H9 (cell line): ENCODE results near the gene NCOR2. TPM values are rescaled to one million over a fixed set of nuclear protein-coding genes. Genes with fewer than 3 reads are reported as not detected.

ENCODE experiments used
- DNase-seq: peaks from one replicate; pipeline ENCODE4 v3.0.0-alpha.2; 2017
- H2AFZ ChIP-seq: one replicate; pipeline ENCODE4 v1.6.1; 2013; ENCODE audit warnings: mild to moderate bottlenecking, low read length, control low read depth, moderate library complexity
- H2AK5ac ChIP-seq: 2 replicates; pipeline ENCODE4 v1.6.1; 2013; ENCODE audit warnings: low read length, control low read depth, mixed read lengths; ENCODE audit not compliant: insufficient read length
- H2BK120ac ChIP-seq: one replicate; pipeline ENCODE4 v1.6.1; 2013; ENCODE audit warnings: low read depth, mild to moderate bottlenecking, low read length, control low read depth, inconsistent platforms; ENCODE audit not compliant: poor library complexity, severe bottlenecking
- H2BK12ac ChIP-seq: 2 replicates; pipeline ENCODE4 v1.6.1; 2013; ENCODE audit warnings: low read length, control low read depth, mixed read lengths, low read depth; ENCODE audit not compliant: insufficient read length
- H2BK15ac ChIP-seq: 2 replicates; pipeline ENCODE4 v1.6.1; 2013; ENCODE audit warnings: low read depth, low read length, control low read depth
- H2BK20ac ChIP-seq: one replicate; pipeline ENCODE4 v1.6.1; 2013; ENCODE audit warnings: low read depth, mild to moderate bottlenecking, low read length, control low read depth, inconsistent platforms; ENCODE audit not compliant: poor library complexity, severe bottlenecking
- H2BK5ac ChIP-seq: 2 replicates; pipeline ENCODE4 v1.6.1; 2013; ENCODE audit warnings: low read length, control low read depth, mixed read lengths; ENCODE audit not compliant: insufficient read length
- H3K14ac ChIP-seq: 2 replicates; pipeline ENCODE4 v1.6.1; 2013; ENCODE audit warnings: low read length, control low read depth; ENCODE audit not compliant: insufficient read depth
- H3K18ac ChIP-seq: 2 replicates; pipeline ENCODE4 v1.6.1; 2013; ENCODE audit warnings: low read depth, mild to moderate bottlenecking, mixed read lengths, low read length, control low read depth; ENCODE audit not compliant: insufficient read length
- H3K23ac ChIP-seq: 2 replicates; pipeline ENCODE4 v1.6.1; 2013; ENCODE audit warnings: low read length, control low read depth, mixed read lengths, low read depth; ENCODE audit not compliant: insufficient read length
- H3K23me2 ChIP-seq: 2 replicates; pipeline ENCODE4 v1.6.1; 2013; ENCODE audit warnings: low read depth, mild to moderate bottlenecking, mixed read lengths, low read length, control low read depth; ENCODE audit not compliant: insufficient read length, poor library complexity, severe bottlenecking
- H3K27ac ChIP-seq: 2 replicates; pipeline ENCODE4 v1.5.1; 2013; ENCODE audit warnings: low read length, control low read depth, mixed read lengths, low read depth; ENCODE audit not compliant: insufficient read length
- H3K27me3 ChIP-seq: 2 replicates; pipeline ENCODE4 v1.6.1; 2013; ENCODE audit warnings: low read length, control low read depth, inconsistent platforms; ENCODE audit not compliant: insufficient read depth
- H3K4ac ChIP-seq: 2 replicates; pipeline ENCODE4 v1.6.1; 2013; ENCODE audit warnings: low read depth, mild to moderate bottlenecking, control low read depth, inconsistent platforms, low read length, moderate library complexity
- H3K4me1 ChIP-seq: 2 replicates; pipeline ENCODE4 v1.6.1; 2013; ENCODE audit warnings: low read length, control low read depth, inconsistent platforms; ENCODE audit not compliant: insufficient read depth
- H3K4me2 ChIP-seq: 2 replicates; pipeline ENCODE4 v1.6.1; 2013; ENCODE audit warnings: low read length, control low read depth, mixed read lengths; ENCODE audit not compliant: insufficient read length, insufficient read depth
- H3K56ac ChIP-seq: 2 replicates; pipeline ENCODE4 v1.6.1; 2013; ENCODE audit warnings: low read depth, mild to moderate bottlenecking, mixed read lengths, low read length, control low read depth; ENCODE audit not compliant: insufficient read length
- H3K79me1 ChIP-seq: 2 replicates; pipeline ENCODE4 v1.6.1; 2013; ENCODE audit warnings: low read depth, mild to moderate bottlenecking, moderate library complexity, low read length, control low read depth, inconsistent platforms; ENCODE audit not compliant: insufficient read depth, poor library complexity, severe bottlenecking
- H3K79me2 ChIP-seq: 2 replicates; pipeline ENCODE4 v1.6.1; 2013; ENCODE audit warnings: low read length, control low read depth, inconsistent platforms; ENCODE audit not compliant: insufficient read depth
- H3K9ac ChIP-seq: 2 replicates; pipeline ENCODE4 v1.6.1; 2013; ENCODE audit warnings: low read length, control low read depth, mixed read lengths; ENCODE audit not compliant: insufficient read length; ENCODE audit errors: extremely low read depth
- H3K9me3 ChIP-seq: one replicate; pipeline ENCODE4 v1.6.1; 2013; ENCODE audit warnings: low read depth, low read length, inconsistent platforms; ENCODE audit not compliant: control insufficient read depth
- H3T11ph ChIP-seq: one replicate; pipeline ENCODE4 v1.6.1; 2013; ENCODE audit warnings: mild to moderate bottlenecking, low read length, control low read depth, inconsistent platforms
- H4K20me1 ChIP-seq: one replicate; pipeline ENCODE4 v1.6.1; 2013; ENCODE audit not compliant: control insufficient read depth, insufficient read length, insufficient read depth
- H4K5ac ChIP-seq: 2 replicates; pipeline ENCODE4 v1.6.1; 2013; ENCODE audit warnings: low read depth, mild to moderate bottlenecking, mixed read lengths, low read length, control low read depth; ENCODE audit not compliant: insufficient read length
- H4K8ac ChIP-seq: replicated peaks from 2 replicates; pipeline ENCODE4 v1.6.1; 2013; ENCODE audit warnings: low read length, control low read depth, mixed read lengths, low read depth; ENCODE audit not compliant: insufficient read length
- H4K91ac ChIP-seq: 2 replicates; pipeline ENCODE4 v1.6.1; 2013; ENCODE audit warnings: low read depth, mild to moderate bottlenecking, moderate library complexity, mixed read lengths, low read length, control low read depth; ENCODE audit not compliant: insufficient read length
- H3K27ac Mint-ChIP-seq, 3 experiments: 2 replicates in 2 of 3; 3 replicates in 1 of 3; pipeline ENCODE4 v1.8.0; 2020 to 2021; ENCODE audit warnings: mixed read lengths in 3 of 3, mild to moderate bottlenecking in 1 of 3, moderate library complexity in 1 of 3
- H3K27me3 Mint-ChIP-seq: 2 replicates; pipeline ENCODE4 v1.8.0; 2021; ENCODE audit warnings: low read depth, mild to moderate bottlenecking, moderate library complexity, mixed read lengths
- H3K36me3 Mint-ChIP-seq, 3 experiments: 2 replicates in 2 of 3; 3 replicates in 1 of 3; pipeline ENCODE4 v1.8.0; 2020 to 2021; ENCODE audit warnings: low read depth in 3 of 3, mixed read lengths in 3 of 3; ENCODE audit not compliant: insufficient read depth in 1 of 3
- H3K4me1 Mint-ChIP-seq, 2 experiments: 2 replicates each; pipeline ENCODE4 v1.8.0; 2020; ENCODE audit warnings: mixed read lengths in 2 of 2
- H3K4me3 Mint-ChIP-seq, 2 experiments: 2 replicates in 1 of 2; 3 replicates in 1 of 2; pipeline ENCODE4 v1.8.0; 2020 to 2021; ENCODE audit warnings: mild to moderate bottlenecking in 2 of 2, mixed read lengths in 2 of 2, moderate library complexity in 1 of 2
- H3K9me3 Mint-ChIP-seq, 2 experiments: 2 replicates in 1 of 2; 3 replicates in 1 of 2; pipeline ENCODE4 v1.8.0; 2020; ENCODE audit warnings: mild to moderate bottlenecking in 2 of 2, mixed read lengths in 2 of 2, moderate library complexity in 1 of 2
- WGBS: extraction: QIAGEN DNeasy Blood & Tissue Kit; methylation state at CpG from one replicate; pipeline ENCODE4 v1.1.7; 2013; ENCODE audit warnings: missing lambda C conversion rate, low lambda C conversion rate, mixed read lengths; ENCODE audit not compliant: insufficient read length; ENCODE audit errors: extremely low coverage; 5-methylcytosine and 5-hydroxymethylcytosine counted together
- total RNA-seq: library from RNA; stranded (reverse); gene quantifications from 2 replicates; pipeline ENCODE4 v1.2.1, GENCODE V29; 2021
- TF ChIP-seq, protein P1 (sequence below): fragments of 200-600 bp; sonication (generic); conservative IDR thresholded peaks from 3 replicates; pipeline ENCODE4 v1.8.0; 2021; ENCODE audit warnings: antibody characterized with exemption, mild to moderate bottlenecking

Gene NCOR2
- total RNA-seq, 1 experiment from 2014 or later = 226 TPM

- peaks cover 0 to 7% of the 10 kb centered on the region in 2 experiments; a peak in 3 of 5 replicates for H3K9me3 Mint-ChIP-seq
- Histone ChIP-seq H3K9ac (no peak overlapping the region), H2BK120ac (no peak overlapping the region), H4K5ac (no peak overlapping the region), H3K79me1 (no peaks in the 10 kb centered on the region), H2BK5ac (no peak overlapping the region), H2AFZ (no peak overlapping the region), H3K4ac (no peak overlapping the region), H3K23ac (no peak overlapping the region), H3K14ac (no peak overlapping the region), H3K56ac (no peak overlapping the region), H3K4me2 (no peak overlapping the region), H4K8ac (no peak overlapping the region), H3K9me3 (no peaks in the 10 kb centered on the region), H3K23me2 (no peaks in the 10 kb centered on the region), H2BK12ac (no peak overlapping the region), H4K91ac (no peak overlapping the region), H4K20me1 (no peaks in the 10 kb centered on the region), H2BK20ac (no peak overlapping the region), H3T11ph (no peak overlapping the region), H3K27ac (no peak overlapping the region), H2BK15ac (no peak overlapping the region), H2AK5ac (no peak overlapping the region), H3K18ac (no peak overlapping the region), H3K79me2 (no peaks in the 10 kb centered on the region), H3K4me1 (no peaks in the 10 kb centered on the region), H3K27me3 (no peaks in the 10 kb centered on the region)
- no peak overlapping the region for H3K4me3 Mint-ChIP-seq
- peaks cover 3 to 12% (median 9%) of the 10 kb centered on the region in 3 experiments; a peak in 5 of 7 replicates for H3K36me3 Mint-ChIP-seq
- DNase-seq = no peak
- H3K27ac Mint-ChIP-seq = no peak overlapping the region
- peaks cover 12% of the 10 kb centered on the region; the same call in 1 of the 2 replicates for H3K27me3 Mint-ChIP-seq
- WGBS = no CpG with 5 or more reads among the region's 8 CpGs
- peaks cover 11 to 18% of the 10 kb centered on the region in 2 experiments for H3K4me1 Mint-ChIP-seq
- TF ChIP-seq, protein P1, sequence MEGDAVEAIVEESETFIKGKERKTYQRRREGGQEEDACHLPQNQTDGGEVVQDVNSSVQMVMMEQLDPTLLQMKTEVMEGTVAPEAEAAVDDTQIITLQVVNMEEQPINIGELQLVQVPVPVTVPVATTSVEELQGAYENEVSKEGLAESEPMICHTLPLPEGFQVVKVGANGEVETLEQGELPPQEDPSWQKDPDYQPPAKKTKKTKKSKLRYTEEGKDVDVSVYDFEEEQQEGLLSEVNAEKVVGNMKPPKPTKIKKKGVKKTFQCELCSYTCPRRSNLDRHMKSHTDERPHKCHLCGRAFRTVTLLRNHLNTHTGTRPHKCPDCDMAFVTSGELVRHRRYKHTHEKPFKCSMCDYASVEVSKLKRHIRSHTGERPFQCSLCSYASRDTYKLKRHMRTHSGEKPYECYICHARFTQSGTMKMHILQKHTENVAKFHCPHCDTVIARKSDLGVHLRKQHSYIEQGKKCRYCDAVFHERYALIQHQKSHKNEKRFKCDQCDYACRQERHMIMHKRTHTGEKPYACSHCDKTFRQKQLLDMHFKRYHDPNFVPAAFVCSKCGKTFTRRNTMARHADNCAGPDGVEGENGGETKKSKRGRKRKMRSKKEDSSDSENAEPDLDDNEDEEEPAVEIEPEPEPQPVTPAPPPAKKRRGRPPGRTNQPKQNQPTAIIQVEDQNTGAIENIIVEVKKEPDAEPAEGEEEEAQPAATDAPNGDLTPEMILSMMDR = peak; percentile 42; the same call in 2 of the 3 replicates
These were observed 11.0 kb upstream of the NCOR2 start for GRCh38 chr12:124578445-124578844.
